Retinal pigment epithelial cell (primary cell): ENCODE data around the gene PCDHGB1.
"Not testable (repeated sequence)": the region's sequence is repeated elsewhere in the genome, so short reads cannot be mapped to it uniquely, and the experiment has no call there.

Source experiments
- DNase-seq: peaks from one replicate; pipeline ENCODE4 v3.0.0-alpha.2; 2010; ENCODE audit warnings: low read depth
- H3K4me3 ChIP-seq: 2 replicates; pipeline ENCODE4 v1.5.1; 2011; ENCODE audit warnings: mild to moderate bottlenecking, low read length, control low read depth, moderate library complexity
- CTCF ChIP-seq: conservative IDR thresholded peaks from 2 replicates; pipeline ENCODE4 v1.5.1; 2011; ENCODE audit warnings: low read depth, low read length, control low read depth, inconsistent platforms

The PCDHGB1 gene

DNA sequence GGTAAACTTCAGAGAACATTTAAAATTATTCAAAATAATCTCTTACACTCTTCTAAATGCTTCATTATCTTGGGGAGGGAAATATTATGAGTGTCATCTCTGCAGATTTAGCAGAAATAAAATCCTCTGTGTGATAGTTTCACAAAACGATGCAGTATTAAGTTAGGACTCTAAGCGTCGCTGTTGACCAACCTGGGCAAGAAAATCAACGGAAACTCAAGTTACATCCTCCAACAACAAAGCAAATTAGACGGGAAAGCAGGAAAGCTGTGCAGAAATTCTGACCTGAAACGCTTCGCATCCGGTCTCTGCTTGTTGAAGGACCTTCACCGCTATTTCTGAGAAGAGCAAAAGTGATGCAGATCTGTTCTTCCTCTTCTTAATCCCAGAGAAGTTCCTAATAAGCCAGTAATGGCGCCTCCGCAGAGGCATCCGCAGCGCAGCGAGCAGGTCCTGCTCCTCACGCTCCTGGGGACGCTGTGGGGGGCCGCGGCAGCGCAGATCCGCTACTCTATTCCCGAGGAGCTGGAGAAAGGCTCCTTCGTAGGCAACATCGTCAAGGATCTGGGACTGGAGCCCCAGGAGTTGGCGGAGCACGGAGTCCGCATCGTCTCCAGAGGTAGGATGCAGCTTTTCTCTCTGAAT, 23.9 kb downstream of the PCDHGB1 start, which contains the start of gene PCDHGA6:
Gene PCDHGA6, plus strand, starts transcription at position 219 of the 645 bp plus-strand sequence. Its CDS starts 193 bp downstream, at position 412.
- peak within 1 kb of the TSS; percentile 46 for H3K4me3 ChIP-seq
- DNase-seq, result no peak
- peak; percentile 62 for TF ChIP-seq CTCF

DNA sequence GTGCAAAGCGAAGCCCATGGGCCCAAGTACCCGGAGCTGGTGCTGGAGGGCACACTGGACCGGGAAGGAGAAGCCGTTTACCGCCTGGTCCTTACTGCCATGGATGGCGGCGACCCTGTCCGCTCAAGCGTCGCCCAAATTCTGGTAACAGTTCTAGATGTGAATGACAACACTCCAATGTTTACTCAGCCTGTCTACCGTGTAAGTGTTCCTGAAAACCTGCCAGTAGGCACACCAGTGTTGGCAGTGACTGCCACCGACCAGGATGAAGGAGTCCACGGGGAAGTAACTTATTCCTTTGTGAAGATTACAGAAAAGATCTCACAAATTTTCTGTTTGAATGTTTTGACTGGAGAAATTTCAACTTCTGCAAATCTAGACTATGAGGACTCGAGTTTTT, 24.7 kb downstream of the PCDHGB1 start:
- DNase-seq, result no peak
- no peak overlapping the region for H3K4me3 ChIP-seq
- TF ChIP-seq CTCF, result no peak

DNA sequence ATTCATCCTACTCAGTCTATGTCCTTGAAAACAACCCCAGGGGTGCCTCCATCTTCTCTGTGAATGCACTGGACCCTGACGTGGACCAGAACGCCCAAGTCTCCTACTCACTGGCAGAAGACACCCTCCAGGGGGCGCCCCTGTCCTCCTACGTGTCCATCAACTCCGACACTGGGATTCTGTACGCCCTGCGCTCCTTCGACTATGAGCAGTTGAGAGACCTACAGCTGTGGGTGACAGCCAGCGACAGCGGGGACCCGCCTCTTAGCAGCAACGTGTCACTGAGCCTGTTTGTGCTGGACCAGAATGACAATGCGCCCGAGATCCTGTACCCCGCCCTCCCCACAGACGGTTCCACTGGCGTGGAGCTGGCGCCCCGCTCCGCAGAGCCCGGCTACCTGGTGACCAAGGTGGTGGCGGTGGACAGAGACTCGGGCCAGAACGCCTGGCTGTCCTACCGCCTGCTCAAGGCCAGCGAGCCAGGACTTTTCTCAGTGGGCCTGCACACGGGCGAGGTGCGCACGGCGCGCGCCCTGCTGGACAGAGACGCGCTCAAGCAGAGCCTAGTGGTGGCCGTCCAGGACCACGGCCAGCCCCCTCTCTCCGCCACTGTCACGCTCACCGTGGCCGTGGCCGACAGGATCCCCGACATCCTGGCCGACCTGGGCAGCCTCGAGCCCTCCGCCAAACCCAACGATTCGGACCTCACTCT, 25.7 kb downstream of the PCDHGB1 start:
- H3K4me3 ChIP-seq, DNase-seq: not testable (repeated sequence)

DNA sequence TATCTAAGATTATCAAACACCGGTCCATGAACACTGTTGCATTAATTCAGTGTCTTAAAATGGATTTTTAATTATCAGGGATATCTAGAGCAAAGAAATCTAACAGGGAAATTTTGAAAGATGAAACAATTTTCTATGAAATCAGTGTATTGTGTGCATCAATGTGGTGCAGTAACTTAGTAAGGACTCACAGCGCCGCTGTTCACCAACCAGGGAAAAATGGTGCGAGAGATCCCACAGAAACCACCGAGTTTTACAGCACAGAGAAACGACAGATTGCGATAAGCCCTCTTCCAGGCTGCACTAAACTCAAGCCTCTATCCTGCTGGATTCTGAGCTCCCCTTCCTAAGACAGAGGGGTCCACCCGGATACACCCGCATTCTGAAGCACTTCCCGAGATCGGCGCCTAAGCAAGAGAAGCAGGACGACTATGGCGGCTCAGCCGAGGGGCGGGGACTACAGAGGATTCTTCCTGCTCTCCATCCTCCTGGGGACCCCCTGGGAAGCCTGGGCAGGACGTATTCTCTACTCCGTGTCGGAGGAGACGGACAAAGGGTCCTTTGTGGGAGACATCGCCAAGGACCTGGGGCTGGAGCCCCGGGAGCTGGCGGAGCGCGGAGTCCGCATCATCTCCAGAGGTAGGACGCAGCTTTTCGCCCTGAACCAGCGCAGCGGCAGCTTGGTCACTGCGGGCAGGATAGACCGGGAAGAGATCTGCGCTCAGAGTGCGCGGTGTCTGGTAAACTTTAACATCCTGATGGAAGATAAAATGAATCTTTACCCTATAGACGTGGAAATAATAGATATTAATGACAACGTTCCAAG, 32.8 kb downstream of the PCDHGB1 start, which contains the start of gene PCDHGA7:
Gene PCDHGA7, plus strand, starts transcription at position 274 of the 826 bp plus-strand sequence. Its CDS starts 158 bp downstream, at position 432.
- DNase-seq, result no peak
- peak within 1 kb of the TSS; percentile 42 for H3K4me3 ChIP-seq
- peak; percentile 37 for TF ChIP-seq CTCF

GRCh38 chr5:141383345-141383744, 33.4 kb downstream of the PCDHGB1 start:
- H3K4me3 ChIP-seq, result peak overlapping the region; percentile 6
- no peak for TF ChIP-seq CTCF
- DNase-seq, result no peak

DNA sequence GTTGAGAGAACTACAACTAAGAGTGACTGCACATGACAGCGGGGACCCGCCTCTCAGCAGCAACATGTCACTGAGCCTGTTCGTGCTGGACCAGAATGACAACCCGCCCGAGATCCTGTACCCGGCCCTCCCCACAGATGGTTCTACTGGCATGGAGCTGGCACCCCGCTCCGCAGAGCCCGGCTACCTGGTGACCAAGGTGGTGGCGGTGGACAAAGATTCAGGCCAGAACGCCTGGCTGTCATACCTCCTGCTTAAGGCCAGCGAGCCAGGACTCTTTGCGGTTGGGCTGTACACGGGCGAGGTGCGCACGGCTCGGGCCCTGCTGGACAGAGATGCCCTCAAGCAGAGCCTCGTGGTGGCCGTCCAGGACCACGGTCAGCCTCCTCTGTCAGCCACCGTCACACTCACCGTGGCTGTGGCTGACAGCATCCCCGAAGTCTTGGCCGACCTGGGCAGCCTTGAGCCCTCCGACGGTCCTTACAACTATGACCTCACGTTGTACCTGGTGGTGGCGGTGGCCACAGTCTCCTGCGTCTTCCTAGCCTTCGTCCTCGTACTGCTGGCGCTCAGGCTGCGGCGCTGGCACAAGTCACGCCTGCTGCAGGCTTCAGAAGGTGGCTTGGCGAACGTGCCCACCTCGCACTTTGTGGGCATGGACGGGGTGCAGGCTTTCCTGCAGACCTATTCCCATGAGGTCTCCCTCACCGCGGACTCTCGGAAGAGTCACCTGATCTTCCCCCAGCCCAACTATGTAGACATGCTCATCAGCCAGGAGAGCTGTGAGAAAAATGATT, 34.8 kb downstream of the PCDHGB1 start:
- no peak for DNase-seq
- TF ChIP-seq CTCF, result no peak
- no peak overlapping the region for H3K4me3 ChIP-seq
